ENCODE results near the gene GPR3. TPM values are rescaled to one million over a fixed set of nuclear protein-coding genes. Genes with fewer than 3 reads are reported as not detected.

Gene GPR3
- total RNA-seq, 4 donors from 2014 or later = 0.51 to 0.66 TPM; not detected in 2

- TF ChIP-seq CTCF (IDR thresholded peaks at IDR 0.05; ENCODE audit: low read depth) = no peak
These were observed 1.8 kb downstream of the GPR3 start for GRCh38 chr1:27394282-27394658.

GRCh38 chr1:27394925-27395324 lies 2.5 kb downstream of the GPR3 start:
- TF ChIP-seq CTCF (IDR thresholded peaks at IDR 0.05; ENCODE audit: low read depth) = no peak

GRCh38 chr1:27395441-27396195 lies 3.2 kb downstream of the GPR3 start:
- no peak for TF ChIP-seq CTCF (IDR thresholded peaks at IDR 0.05; ENCODE audit: low read depth)

GRCh38 chr1:27397110-27397509 lies 4.7 kb downstream of the GPR3 start:
- no peak for TF ChIP-seq CTCF (IDR thresholded peaks at IDR 0.05; ENCODE audit: low read depth)

GRCh38 chr1:27397749-27398148 lies 5.3 kb downstream of the GPR3 start:
- TF ChIP-seq CTCF (IDR thresholded peaks at IDR 0.05; ENCODE audit: low read depth) = no peak

- TF ChIP-seq CTCF (IDR thresholded peaks at IDR 0.05; ENCODE audit: low read depth) = no peak
These were observed 6.2 kb downstream of the GPR3 start for GRCh38 chr1:27398405-27399149.

GRCh38 chr1:27399251-27400025 lies 7.0 kb downstream of the GPR3 start:
- no peak for TF ChIP-seq CTCF (IDR thresholded peaks at IDR 0.05; ENCODE audit: low read depth)
